ENCODE data around the gene CEP76.

DNA sequence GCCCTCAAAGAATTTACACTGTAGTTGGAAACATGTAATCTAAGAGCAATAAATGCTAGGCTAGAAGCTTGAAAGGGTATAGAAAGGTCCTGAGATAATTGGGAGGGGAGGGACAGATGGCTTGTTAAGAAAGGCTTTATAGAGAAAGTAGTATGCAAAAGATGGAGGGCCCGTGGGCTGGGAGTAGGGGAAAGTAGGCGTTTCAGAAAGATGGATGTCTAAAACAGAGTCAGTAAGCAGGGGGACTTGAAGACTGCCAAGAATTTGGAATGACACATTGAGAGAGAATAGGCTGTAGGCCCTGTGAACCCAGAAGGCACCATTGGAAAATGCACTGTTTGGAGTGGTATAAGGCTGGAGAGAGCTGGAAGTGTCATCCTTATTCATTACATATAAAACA, 1.1 kb upstream of the CEP76 start:
- TF ChIP-seq, protein P1, sequence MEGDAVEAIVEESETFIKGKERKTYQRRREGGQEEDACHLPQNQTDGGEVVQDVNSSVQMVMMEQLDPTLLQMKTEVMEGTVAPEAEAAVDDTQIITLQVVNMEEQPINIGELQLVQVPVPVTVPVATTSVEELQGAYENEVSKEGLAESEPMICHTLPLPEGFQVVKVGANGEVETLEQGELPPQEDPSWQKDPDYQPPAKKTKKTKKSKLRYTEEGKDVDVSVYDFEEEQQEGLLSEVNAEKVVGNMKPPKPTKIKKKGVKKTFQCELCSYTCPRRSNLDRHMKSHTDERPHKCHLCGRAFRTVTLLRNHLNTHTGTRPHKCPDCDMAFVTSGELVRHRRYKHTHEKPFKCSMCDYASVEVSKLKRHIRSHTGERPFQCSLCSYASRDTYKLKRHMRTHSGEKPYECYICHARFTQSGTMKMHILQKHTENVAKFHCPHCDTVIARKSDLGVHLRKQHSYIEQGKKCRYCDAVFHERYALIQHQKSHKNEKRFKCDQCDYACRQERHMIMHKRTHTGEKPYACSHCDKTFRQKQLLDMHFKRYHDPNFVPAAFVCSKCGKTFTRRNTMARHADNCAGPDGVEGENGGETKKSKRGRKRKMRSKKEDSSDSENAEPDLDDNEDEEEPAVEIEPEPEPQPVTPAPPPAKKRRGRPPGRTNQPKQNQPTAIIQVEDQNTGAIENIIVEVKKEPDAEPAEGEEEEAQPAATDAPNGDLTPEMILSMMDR (IDR thresholded peaks at IDR 0.05): no peak
- TF ChIP-seq, protein P2, sequence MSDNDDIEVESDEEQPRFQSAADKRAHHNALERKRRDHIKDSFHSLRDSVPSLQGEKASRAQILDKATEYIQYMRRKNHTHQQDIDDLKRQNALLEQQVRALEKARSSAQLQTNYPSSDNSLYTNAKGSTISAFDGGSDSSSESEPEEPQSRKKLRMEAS (IDR thresholded peaks at IDR 0.05; ENCODE audit: low read depth): no peak
- TF ChIP-seq NFIC (IDR thresholded peaks at IDR 0.05; ENCODE audit: borderline replicate concordance) (no peak), GATA2 (CRISPR knock-in tag; IDR thresholded peaks at IDR 0.05) (no peak), EP300 (IDR thresholded peaks at IDR 0.05; ENCODE audit: borderline replicate concordance in 1 of 2, low read depth in 1 of 2, low read length in 1 of 2) (no peak), TEAD4 (IDR thresholded peaks at IDR 0.05; ENCODE audit: borderline replicate concordance, insufficient read depth) (no peak), POLR2AphosphoS5 (IDR thresholded peaks at IDR 0.05; ENCODE audit: low read depth, low read length) (no peak)
